Liver (tissue), 3 donors: Measurements from ENCODE around the gene NCK2.

Experiments used
- ATF3 ChIP-seq: IDR thresholded peaks from 2 replicates; pipeline ENCODE4 v1.6.1; 2016; ENCODE audit warnings: antibody characterized with exemption
- EGR1 ChIP-seq, 2 donors: IDR thresholded peaks; 2 replicates each; pipeline ENCODE4 v1.6.1; 2016 to 2018; ENCODE audit warnings: antibody characterized with exemption in 2 of 2, low read depth in 2 of 2
- GABPA ChIP-seq, 2 donors: IDR thresholded peaks in 1 of 2; conservative IDR thresholded peaks in 1 of 2; 2 replicates each; pipeline ENCODE4 v1.6.1; 2016; ENCODE audit warnings: antibody characterized with exemption in 2 of 2, mild to moderate bottlenecking in 1 of 2, moderate library complexity in 1 of 2
- HNF4A ChIP-seq, 2 donors: conservative IDR thresholded peaks; 2 replicates each; pipeline ENCODE4 v1.6.1; 2016; ENCODE audit warnings: antibody characterized with exemption in 2 of 2, mild to moderate bottlenecking in 2 of 2
- REST ChIP-seq: IDR thresholded peaks from 2 replicates; pipeline ENCODE4 v1.6.1; 2016; ENCODE audit warnings: antibody characterized with exemption, mild to moderate bottlenecking
- YY1 ChIP-seq: IDR thresholded peaks from 2 replicates; pipeline ENCODE4 v1.6.1; 2016; ENCODE audit warnings: antibody characterized with exemption, mild to moderate bottlenecking
- TF ChIP-seq, protein P1 (sequence below): fragments of 150-350 bp; IDR thresholded peaks from 2 replicates; pipeline ENCODE4 v1.5.1; 2017; ENCODE audit warnings: improper control_type of control experiment, low read depth, low read length; ENCODE audit not compliant: missing input control
- TF ChIP-seq, protein P2 (sequence below): IDR thresholded peaks from 2 replicates; pipeline ENCODE4 v1.6.1; 2016; ENCODE audit warnings: antibody characterized with exemption
- donor health status: healthy.
- donor health status: healthy.

GRCh38 chr2:105795575-105795934 is 50.8 kb downstream of the NCK2 start:
- TF ChIP-seq, protein P1, sequence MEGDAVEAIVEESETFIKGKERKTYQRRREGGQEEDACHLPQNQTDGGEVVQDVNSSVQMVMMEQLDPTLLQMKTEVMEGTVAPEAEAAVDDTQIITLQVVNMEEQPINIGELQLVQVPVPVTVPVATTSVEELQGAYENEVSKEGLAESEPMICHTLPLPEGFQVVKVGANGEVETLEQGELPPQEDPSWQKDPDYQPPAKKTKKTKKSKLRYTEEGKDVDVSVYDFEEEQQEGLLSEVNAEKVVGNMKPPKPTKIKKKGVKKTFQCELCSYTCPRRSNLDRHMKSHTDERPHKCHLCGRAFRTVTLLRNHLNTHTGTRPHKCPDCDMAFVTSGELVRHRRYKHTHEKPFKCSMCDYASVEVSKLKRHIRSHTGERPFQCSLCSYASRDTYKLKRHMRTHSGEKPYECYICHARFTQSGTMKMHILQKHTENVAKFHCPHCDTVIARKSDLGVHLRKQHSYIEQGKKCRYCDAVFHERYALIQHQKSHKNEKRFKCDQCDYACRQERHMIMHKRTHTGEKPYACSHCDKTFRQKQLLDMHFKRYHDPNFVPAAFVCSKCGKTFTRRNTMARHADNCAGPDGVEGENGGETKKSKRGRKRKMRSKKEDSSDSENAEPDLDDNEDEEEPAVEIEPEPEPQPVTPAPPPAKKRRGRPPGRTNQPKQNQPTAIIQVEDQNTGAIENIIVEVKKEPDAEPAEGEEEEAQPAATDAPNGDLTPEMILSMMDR, result no peak
- TF ChIP-seq REST, result no peak
- TF ChIP-seq ATF3, result no peak
- TF ChIP-seq YY1, result no peak
- TF ChIP-seq, protein P2, sequence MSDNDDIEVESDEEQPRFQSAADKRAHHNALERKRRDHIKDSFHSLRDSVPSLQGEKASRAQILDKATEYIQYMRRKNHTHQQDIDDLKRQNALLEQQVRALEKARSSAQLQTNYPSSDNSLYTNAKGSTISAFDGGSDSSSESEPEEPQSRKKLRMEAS, result no peak
- no peak for TF ChIP-seq HNF4A (conservative IDR thresholded peaks at IDR 0.05)
- TF ChIP-seq GABPA (IDR thresholded peaks at IDR 0.05 in 1 of 2, conservative IDR thresholded peaks at IDR 0.05 in 1 of 2), result no peak
- TF ChIP-seq EGR1 (IDR thresholded peaks at IDR 0.05; ENCODE audit: low read depth in 2 of 2), result no peak
